HG03103 (cell line): ENCODE measurements around the gene GAS7.
"Not testable (repeated sequence)": the region's sequence is repeated elsewhere in the genome, so short reads cannot be mapped to it uniquely, and the experiment has no call there.

Experiments
- ATAC-seq: cut with Tn5 transposase; IDR thresholded peaks from one replicate; pipeline ENCODE4 v1.9.1; 2021; ENCODE audit warnings: low read depth; ENCODE audit not compliant: unreplicated experiment

Gene GAS7

DNA sequence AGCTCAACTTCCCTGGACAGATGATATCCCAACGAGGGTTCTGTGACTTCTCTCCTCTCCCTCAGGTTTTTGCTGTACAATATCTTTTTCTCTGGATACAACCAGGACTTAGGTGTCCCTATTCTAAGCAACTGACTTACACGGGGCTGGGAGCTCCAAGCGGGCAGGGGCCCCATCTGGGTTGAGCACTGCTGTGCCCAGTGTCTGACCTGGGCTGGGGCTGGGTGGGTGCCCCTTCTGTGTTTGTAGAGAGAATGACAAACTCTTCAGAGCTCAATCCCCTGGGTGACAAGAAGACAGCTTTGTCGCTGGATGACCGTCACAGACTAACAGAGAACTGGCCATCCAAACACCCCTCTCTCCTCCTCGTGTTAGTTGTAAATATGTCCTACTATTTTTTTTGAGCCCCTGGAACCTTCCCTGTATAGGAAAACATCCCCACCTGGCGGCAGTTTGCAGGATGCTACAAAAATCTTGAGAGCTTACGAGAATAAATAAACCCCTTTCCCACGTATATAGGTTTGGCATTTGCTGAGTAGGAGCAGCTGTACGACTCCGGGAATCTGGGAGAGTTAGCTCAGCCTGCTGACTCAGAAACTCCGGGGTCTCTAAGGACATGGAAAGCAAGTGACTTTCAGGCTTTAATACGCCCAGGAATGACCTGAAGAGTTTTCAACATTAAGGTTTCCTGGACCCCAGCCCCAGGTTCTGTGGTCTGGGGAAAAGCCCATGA lies 269.6 kb downstream of the GAS7 start:
- ATAC-seq: no peak

DNA sequence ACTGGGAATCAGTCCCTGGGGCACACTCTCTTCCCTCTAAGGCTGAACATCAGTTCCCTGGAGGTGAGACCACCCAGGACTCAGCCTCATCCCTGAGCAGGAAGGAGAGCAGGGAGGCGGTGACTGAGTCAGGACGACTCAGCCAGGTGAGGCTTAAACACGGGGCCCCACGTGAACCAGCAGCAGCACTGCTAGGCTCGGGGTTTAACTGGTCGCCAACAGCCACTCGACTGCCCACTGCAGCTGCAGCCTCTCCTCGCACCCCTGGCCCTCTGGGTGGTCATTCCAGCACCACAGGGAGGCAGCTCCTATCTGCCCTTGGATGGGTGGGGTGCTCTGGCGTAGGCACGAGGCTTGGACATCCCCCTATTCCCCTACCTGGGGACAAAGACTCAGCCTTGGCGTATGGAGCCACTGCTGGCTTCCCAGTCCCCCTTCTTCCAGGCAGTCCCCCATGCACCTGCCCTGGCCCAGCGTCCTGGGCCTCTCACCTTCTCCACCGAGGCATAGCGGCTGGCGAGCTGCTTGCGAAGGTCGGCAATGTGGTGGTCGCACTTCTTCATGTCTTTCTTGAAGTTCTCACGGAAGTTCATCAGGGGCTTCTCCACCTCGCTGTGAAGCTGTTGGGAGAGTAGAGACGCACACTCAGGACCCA lies 272.1 kb downstream of the GAS7 start:
- no peak for ATAC-seq

DNA sequence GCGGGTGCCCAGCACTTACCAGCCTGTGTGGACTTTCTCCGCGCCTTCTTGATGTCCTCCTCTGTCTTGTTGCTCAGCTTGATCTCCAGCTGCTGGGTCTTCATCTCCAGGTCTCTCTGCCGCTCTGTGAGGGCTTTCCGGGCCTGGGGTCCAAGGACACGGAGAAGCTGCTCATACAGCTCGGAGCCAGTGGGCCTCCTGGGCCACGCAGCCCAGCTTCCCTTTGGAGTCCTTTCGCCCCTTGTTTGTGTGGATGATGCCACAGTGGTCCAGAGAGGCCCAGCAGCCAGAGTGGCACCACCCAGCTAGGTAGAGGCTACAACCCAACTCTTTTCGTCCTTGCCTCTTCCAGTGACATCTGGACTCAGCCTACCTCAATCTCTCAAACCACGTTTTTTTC lies 272.9 kb downstream of the GAS7 start:
- no peak for ATAC-seq

DNA sequence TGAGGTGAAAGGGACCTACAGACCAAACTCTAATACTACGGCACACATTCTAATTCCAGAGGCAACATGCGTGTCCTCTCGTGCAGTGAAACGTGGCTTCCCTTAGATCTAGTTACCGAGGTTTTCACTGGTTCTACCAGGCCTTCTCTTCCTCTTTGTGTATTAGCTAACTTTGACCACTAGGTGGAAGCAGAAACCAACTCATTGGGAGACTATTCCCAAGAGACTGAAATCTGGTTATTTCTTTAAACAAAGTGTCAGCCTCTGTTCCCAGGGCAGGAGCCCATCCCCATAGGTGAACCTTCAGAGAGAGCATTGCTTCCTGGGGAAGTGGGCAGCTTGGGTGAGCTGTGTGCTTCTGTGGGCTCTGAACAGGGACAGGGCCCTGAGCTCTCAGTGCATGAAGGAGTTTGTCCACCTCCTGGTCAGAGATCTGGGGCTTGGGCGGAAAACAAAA lies 273.6 kb downstream of the GAS7 start:
- ATAC-seq: peak; percentile 63

DNA sequence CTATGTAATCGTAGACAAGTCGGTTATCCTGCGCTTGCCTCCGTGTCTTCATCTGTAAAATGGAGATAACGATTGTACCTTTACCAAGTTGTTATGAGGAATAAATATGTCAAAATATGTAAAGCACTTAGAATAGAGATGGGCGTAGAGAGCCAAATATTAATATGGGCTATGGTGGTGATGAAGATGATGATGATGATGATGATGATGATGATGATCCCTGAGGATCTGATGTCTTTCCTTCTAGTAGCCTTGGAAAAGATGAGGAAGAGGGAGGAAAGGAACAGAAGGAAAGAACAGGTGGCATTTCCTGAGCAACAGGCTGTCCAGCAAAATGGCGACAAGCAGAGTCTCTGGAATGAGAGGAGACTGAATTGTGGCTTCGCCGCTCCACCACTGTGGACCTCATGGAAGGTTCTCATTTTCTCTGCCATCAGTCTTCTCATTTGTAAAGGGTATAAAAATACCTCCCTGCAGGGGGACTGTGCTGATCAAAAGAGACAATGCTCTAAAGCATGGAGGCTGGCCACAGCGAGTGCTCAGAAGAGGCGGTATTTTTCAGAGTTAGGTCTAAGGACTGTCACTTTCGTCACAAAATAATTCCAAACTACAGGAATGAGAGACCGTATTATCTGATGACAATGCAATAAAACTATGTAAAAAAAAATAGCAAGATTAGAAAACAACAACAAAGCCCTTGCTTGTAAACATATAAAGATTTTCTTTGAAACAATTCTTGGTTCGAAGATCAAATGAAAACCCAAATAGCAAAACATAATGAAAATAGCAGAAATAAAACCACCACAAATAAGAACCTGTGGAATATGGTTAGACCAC lies 276.2 kb downstream of the GAS7 start:
- ATAC-seq: no peak

DNA sequence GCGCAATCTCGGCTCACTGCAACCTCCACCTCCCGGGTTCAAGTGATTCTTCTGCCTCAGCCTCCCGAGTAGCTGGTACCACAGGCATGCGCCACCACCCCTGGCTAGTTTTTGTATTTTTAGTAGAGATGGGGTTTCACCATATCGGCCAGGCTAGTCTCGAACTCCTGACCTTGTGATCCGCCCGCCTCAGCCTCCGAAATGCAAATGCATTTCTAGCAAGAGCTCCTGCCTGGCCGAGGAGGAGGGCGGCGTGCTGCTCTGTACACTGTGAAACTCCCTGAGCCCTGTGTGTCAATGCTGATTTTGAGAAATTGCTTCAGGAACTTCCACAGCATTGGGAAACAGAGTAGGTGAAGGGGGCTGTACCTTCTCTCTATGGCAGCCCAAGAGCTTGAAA lies 277.2 kb downstream of the GAS7 start:
- not testable (repeated sequence) for ATAC-seq

DNA sequence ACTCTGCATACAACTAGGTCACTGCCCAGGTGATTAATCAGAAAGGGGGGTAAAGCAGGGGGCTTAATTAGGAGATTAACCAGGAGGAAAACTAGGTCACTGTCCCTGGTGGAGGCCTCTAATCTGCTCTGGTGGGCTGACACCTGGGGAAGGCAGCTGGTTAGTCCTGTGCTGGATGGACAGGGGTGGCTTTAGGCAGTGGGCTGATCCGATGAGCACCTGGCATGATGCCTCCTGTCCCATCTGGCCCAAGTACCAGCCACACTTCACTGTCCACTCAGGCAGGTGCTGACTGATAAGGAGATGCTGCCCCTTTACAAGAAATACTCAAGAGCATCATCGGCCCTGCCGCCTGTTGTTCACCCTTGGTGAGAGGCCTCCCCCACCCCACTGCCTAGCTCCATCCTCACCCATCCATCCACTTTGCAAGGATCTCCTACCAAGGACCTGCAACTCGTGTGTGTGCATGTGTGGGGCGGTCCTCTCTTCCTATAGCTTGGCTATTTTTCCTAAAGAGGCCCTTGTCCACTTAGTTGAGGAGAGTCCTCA lies 279.5 kb downstream of the GAS7 start:
- no peak for ATAC-seq

DNA sequence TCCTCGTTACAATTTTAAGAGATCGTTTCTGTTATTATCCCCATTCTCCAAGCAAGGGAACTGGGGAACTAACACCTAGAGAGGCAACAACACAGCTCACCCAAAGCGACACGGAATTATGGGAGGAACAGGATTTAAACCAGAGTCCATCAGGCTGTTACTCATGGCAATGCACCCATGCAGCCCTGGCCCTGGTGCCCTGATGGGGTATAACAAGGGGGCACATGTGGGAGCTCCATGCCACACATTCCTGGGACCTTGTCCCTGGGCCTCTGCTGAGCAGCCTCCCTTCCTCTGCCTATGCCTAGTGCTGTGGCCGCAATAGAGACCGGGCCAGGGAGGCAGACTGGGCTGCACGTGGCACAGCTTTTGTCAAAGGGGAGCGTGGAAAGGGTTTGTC lies 280.1 kb downstream of the GAS7 start:
- ATAC-seq: no peak

DNA sequence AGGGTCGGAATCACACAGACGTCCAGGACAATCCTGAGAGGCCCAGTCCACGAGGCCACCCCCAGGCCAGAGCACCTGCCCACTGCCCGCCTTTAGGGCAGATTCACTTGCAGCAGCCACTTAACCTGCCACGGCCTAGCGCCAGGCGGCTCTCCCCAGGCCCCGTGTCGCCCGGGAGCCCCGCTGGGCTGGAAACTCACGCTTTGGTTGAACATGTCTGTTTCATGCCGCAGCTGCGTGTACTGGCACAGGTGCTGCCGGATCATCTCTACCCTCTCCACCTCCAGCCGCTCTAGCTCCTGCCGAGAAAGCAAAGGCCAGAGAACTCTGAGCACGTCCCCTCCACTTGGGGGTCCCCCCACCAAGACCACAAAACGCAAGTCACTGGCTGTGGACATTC lies 280.6 kb downstream of the GAS7 start:
- ATAC-seq: no peak

DNA sequence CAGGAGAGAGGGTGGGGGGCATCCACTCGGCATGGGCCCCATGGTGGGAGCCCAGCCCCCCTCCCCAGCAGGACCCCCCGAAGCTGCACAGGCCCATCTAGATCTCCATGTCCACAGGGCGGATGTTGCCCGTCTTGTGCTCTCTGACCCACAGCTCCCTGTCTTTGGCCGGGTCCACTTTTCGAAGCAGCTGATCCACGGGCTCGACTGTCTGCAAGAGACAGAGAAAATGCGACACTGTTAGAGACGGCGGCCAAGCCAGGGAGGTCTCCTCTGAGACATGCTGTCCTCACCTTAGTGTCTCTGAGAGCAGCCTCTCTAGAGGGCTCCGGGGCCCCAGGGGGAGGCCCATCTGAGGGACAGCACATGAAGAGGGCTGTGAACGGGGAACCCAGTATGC lies 281.3 kb downstream of the GAS7 start:
- no peak for ATAC-seq

DNA sequence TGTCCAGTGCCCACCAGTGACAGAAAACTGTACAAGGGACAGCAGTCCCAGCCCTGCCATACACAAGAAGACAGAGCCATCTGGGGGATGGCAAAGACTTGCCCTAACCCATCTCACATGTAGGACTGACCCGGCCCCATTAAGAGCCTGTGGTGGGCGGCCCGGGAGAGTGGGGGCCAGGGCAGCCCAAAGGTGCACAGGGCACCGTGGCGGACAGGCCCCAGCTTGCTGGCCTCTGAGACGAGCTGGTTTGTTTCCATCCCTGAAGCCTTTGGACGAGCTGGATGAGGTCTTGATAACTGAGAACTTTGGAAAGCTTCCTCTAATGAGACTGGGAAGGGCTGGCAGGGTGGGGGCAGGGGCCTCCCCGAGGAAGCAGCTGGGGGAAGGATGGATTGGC lies 282.3 kb downstream of the GAS7 start:
- no peak for ATAC-seq

DNA sequence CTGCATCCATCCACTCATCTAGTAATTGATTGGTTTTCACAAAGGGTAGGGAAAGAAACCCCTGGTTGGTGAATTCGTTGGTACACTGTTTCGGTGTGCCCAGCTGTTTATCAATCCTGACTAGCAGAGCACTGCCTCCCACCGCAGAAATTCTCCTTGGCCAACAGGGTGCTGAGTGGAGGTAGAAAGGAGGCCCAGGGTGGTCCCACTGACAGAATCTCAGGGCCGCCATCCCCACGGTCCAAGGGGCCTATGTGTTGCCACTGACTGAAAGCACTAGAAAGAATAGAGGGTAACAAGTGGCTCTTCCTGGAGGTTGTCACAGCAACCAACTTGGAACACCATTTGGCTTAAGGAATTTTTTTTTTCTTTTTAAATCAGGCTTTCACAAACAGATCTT lies 284.9 kb downstream of the GAS7 start:
- ATAC-seq: no peak

DNA sequence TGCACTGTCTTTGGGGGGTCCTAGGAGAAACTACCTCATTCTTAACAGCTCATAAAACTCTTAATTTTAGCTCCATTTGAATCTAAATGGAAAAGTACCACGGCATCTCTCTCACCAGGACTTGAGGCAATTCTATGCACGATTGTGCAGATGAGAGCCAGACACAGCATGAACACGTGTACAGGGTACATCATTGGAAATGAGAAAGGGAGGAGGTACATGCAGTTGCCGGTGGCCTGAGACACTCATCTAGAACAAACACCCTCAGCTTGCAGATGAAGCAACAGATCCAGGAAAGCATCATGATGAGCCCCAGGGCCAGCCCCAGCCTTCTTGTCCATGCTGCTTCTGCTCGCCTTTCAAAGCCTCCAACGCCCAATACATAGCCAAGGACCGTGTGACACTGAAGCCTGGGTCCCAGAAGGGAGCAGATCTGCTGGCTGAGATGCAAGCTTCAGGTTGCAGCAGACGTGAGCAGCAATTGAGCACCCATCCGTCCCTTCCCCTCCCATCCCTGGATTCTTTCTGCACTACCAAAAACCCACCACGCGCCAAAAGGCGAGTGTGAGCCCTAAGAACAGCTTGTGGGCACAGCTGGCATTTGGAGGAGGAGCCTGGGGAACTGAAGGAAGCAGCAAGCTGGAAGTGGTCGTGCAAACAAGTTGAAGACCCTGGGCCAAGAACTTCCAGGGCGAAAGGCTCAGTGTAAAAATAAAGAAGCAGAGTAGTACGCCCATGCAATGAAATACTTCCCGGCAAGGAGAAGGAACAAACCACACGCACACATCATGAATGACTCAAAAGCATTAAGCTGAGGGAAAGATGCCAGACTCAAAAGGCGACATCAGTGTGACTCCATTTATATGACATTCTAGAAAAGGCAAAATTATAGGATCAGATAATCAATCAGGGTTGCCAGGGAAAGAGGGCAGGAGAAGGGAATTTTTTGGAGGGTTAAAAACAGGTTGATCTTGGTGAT lies 286.0 kb downstream of the GAS7 start:
- no peak for ATAC-seq

DNA sequence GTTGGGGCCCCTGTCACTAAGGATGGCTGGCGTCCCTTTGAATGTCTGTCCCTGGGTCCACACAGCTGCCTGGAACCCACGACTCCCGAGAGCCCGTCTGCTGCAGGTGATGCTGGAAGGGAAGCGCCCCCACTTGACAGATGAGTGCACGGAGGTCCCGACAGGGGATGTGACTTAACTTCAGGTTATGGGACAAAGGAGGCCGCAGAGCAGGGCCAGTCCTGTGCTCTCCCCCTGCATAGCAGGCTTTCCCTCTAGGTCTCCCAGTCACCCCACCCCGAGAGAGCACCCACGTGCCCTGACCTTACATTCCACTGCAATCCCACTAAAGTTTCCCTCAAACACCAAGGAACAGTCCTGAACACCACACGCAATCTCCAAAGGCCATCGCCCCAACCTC lies 287.3 kb downstream of the GAS7 start:
- no peak for ATAC-seq

DNA sequence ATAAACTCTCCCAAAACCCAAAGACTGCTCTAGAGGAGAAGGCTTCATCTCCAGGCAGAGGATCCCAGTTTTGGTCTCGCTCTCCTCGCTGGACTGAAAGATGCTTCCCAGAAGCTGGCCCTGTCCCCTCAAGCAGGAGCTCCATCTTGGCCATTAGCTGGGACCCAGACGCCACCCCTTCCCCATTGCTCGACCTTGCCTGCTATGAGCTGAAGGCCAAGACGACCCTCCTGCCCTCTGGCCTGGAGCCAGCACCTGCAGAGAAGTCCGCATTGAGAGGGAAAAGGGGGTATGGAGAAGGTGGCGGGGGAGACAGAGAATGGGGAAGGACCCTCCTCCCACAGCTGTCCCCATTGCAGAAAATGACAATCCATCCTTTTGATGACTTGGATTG lies 289.8 kb downstream of the GAS7 start:
- no peak for ATAC-seq

DNA sequence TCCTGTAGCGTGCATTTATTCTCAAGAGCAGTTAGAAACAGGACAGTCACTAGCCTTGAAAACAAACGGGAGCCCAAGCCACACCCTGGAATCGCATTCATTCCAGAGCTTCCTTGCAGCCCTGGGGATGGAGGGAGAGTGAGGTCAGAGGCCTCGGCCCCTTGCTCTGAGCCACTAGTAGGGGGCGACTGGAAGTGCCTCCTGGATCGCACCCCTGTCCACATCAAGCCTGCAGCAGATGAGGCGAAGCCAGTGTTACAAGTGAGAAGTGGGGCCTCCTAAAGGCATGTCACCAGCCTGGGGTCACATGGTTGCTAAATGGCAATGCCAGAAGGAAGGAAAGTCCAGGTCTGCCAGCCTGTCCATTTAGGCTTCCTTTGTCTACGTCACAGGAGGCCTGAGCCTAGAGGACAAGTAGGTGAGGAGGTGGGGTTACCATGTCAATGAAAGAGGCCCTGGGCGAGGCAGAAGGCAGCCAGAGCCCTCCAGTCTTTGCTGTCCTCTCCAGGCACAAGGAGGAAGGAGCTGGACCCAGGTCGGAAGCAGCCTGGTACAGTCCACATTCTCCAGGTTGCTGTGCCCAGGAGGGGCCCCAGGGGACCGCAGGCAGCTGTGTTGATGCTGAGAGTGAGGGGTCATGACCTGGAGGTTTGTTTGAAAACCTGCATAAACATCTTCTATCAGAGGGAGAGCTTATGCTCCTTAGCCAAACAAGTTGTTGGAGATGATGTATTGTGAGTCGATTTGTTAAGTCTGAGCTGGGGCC lies 290.3 kb downstream of the GAS7 start:
- ATAC-seq: no peak

DNA sequence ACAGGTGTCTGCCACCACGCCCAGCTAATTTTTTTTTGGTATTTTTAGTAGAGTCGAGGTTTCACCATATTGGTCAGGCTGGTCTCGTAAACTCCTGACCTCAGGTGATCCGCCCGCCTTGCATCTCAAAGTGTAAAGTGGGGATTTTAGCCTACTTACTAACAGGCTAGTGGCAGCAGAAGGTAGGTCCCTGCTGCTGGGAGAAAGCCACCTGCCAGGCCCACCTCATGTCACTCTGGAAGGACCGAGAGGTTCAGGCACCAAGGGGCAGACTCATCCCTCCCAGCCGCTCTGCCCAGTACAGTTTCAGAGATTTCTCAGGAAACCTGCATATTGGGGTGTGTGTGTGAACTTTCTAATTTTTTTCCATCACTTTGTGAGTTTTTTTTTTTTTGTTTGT lies 291.3 kb downstream of the GAS7 start:
- no peak for ATAC-seq

DNA sequence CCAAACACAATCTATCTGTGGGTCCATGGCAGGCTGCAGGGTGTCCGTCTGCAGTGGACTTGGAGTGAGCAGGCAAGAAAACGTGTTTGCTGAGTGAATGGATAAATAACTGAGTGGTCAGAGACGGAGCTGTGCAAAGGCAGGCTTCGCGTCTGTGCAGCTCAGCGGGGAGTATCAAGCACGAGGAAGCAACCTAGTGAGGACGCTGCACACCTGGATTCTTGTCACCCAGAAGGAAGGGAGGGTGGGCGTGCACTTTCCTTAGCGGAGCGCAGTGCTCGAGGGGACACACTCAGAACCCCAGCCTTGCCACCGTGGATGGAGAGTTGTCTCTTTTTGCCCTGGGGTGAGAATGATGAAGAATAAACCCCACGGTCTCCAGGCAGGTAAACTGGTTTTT lies 291.8 kb downstream of the GAS7 start:
- ATAC-seq: no peak

DNA sequence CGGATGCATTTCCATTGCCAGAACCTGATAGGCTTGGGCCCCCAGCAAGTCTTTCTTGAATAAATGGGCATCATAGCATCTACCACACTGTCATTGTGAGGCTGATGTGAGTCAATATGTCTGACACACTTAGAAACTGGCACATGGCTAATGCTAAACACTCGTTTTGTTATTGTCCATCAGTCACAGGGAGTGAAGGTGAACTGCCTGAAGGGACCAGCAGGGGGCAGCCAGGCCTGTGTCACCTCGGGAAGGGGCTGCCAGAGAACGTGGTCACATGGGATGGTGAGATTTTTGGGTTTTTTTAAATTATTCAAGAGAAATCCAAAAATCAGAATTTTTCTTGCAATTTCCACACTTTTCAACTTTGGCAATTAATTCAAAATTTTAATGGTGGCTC lies 292.5 kb downstream of the GAS7 start:
- no peak for ATAC-seq

DNA sequence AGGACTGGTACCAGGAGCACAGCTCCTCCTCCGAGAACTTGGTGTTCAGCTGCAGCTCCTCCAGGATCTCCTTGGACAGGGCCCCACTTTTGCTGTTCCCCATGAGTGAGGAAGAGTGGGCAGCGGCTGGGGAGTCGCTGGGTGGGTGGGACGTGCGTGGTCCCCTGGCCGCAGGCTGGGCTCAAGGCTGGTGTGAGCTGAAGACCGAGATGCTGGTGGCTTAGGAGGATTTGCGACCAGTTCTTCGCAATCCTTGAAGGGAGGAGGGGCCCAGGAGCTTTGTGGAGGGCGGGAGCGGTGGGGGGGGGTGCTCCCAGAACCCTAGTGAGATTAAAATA lies 293.4 kb downstream of the GAS7 start, which contains the start of gene RCVRN:
Gene RCVRN, minus strand, starts transcription at position 194 of the 338 bp plus-strand sequence. Its CDS starts 91 bp downstream, at position 103.
- no peak for ATAC-seq
